Tibial artery (tissue), 4 donors: ENCODE results near the gene LRP11.
"Not testable (repeated sequence)": the region's sequence is repeated elsewhere in the genome, so short reads cannot be mapped to it uniquely, and the experiment has no call there.

Source experiments
- DNase-seq, 2 donors: peaks; one replicate each; pipeline ENCODE4 v3.0.0-alpha.2; 2019
- H3K27ac ChIP-seq, 2 donors: fragments of 200-600 bp; sonication (generic) in 1 of 2; 1 replicate in 1 of 2; 2 replicates in 1 of 2; pipeline ENCODE4 v1.5.1; 2018 to 2019; ENCODE audit warnings: mild to moderate bottlenecking in 1 of 2
- H3K27me3 ChIP-seq, 2 donors: fragments of 200-600 bp; sonication (generic) in 1 of 2; one replicate each; pipeline versions ENCODE4 v1.5.1 to v1.6.0; 2016 to 2019
- H3K36me3 ChIP-seq, 3 donors: fragments of 200-600 bp; sonication (generic) in 2 of 3; one replicate each; pipeline ENCODE4 v1.5.1; 2016 to 2019; ENCODE audit warnings: mild to moderate bottlenecking in 2 of 3
- H3K4me1 ChIP-seq, 4 donors: fragments of 200-600 bp; sonication (generic) in 2 of 4; 1 replicate in 3 of 4; 2 replicates in 1 of 4; pipeline ENCODE4 v1.5.1; 2016 to 2019
- H3K4me3 ChIP-seq, 2 donors: fragments of 200-600 bp; sonication (generic) in 1 of 2; 1 replicate in 1 of 2; 2 replicates in 1 of 2; pipeline ENCODE4 v1.5.1; 2018 to 2019; ENCODE audit warnings: mild to moderate bottlenecking in 2 of 2
- H3K9me3 ChIP-seq, 3 donors: fragments of 200-600 bp; sonication (generic) in 1 of 3; one replicate each; pipeline ENCODE4 v1.5.1; 2016 to 2019
- intact Hi-C: fragments of 100-400 bp; cut with DNase I; formaldehyde crosslinking; loops from one replicate; pipeline ENCODE4 v1.15.0; 2023; ENCODE audit warnings: low total_unique reads
- TF ChIP-seq, protein P1 (sequence below), 2 experiments: fragments of 200-600 bp in 1 of 2; fragments of 450-650 bp in 1 of 2; IDR thresholded peaks; one replicate each; pipeline ENCODE4 v1.5.1; 2017 to 2019; ENCODE audit warnings: antibody characterized with exemption in 2 of 2, mild to moderate bottlenecking in 1 of 2, moderate library complexity in 1 of 2

Gene LRP11

DNA sequence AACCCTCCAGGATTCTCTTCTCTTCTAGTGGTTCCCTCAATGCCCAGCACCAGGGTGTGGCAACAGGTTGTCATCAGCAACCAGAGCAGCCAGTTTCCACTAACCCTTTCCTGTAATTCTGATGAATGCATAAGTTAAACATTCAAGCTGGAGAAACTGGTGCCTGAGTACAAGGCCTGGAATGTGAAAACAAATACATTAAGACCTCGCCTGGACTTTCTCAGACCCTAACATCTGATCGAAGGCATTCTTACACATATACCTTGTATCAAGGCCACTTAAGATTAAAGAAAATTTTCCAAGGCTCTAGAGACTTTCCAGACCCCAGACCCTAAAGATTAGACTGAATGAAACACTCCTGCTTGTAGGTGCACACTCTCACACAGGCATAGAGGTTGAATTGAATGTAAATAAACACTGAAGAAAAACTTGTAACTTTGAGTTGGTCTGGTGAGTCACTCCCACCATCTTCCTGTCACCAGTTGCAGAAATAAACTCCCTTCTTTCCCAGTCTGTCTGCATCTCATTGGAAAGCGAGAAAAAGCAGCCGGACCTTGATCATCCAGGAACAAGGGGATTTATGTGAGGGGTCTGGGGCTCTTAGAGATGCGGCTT is 9.0 kb downstream of the LRP11 start:
- Histone ChIP-seq H3K36me3 (peaks cover 0 to 7% (median 0%) of the 10 kb centered on the region in 3 donors), H3K27ac (no peak overlapping the region), H3K9me3 (no peaks in the 10 kb centered on the region), H3K4me3 (no peak overlapping the region), H3K4me1 (peaks cover 0 to 18% (median 6%) of the 10 kb centered on the region in 4 donors), H3K27me3 (no peaks in the 10 kb centered on the region)
- TF ChIP-seq, protein P1, sequence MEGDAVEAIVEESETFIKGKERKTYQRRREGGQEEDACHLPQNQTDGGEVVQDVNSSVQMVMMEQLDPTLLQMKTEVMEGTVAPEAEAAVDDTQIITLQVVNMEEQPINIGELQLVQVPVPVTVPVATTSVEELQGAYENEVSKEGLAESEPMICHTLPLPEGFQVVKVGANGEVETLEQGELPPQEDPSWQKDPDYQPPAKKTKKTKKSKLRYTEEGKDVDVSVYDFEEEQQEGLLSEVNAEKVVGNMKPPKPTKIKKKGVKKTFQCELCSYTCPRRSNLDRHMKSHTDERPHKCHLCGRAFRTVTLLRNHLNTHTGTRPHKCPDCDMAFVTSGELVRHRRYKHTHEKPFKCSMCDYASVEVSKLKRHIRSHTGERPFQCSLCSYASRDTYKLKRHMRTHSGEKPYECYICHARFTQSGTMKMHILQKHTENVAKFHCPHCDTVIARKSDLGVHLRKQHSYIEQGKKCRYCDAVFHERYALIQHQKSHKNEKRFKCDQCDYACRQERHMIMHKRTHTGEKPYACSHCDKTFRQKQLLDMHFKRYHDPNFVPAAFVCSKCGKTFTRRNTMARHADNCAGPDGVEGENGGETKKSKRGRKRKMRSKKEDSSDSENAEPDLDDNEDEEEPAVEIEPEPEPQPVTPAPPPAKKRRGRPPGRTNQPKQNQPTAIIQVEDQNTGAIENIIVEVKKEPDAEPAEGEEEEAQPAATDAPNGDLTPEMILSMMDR (IDR thresholded peaks at IDR 0.05), result no peak
- no peak for DNase-seq
- intact Hi-C loops, result no loop called here

DNA sequence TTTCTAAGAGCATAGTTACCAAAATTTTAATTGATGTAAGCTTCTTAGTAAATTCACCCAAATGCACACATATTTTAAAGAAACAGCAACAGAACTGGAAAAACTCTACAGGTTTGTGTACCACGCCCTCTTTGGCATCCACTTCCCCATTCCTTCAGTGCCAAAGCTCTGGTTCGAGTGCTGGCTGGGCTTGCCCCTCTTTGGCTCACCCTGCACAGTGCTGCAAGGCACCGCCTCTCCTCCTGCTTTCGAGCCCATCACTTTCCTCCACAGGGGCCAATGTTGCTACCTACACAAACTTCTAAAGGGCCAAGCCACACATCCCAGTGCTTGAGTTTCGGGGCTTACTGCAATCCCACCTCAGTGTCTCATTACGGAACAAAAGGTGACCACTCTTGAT is 9.6 kb downstream of the LRP11 start:
- Histone ChIP-seq H3K4me3 (no peak overlapping the region), H3K36me3 (peaks cover 0 to 7% (median 0%) of the 10 kb centered on the region in 3 donors), H3K27me3 (no peaks in the 10 kb centered on the region), H3K9me3 (no peaks in the 10 kb centered on the region), H3K4me1 (peaks cover 0 to 12% (median 6%) of the 10 kb centered on the region in 4 donors), H3K27ac (no peak overlapping the region)
- intact Hi-C loops, result no loop called here
- TF ChIP-seq, protein P1 (IDR thresholded peaks at IDR 0.05), result no peak
- no peak for DNase-seq

DNA sequence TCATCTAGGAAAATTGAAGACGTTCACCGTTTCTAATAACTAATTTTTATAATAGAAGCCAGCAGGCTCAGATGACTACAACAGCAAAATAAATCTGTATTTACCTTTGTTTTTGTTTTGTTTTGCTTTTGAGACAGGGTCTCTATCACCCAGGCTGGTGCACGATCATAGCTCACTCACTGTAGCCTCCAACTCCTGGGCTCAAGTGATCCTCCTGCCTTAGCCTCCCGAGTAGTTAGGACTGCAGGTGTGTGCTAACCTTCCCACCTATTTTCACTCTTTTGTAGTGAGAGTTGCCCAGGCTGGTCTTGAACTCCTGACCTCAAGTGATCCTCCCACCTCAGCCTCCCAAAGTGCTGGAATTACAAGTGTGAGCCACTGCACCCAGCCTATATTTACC is 10.1 kb downstream of the LRP11 start:
- H3K27ac ChIP-seq, H3K27me3 ChIP-seq, H3K9me3 ChIP-seq, DNase-seq, intact Hi-C loops, H3K4me3 ChIP-seq, H3K36me3 ChIP-seq: not testable (repeated sequence)
- peaks cover 0 to 11% (median 4%) of the 10 kb centered on the region in 4 donors for H3K4me1 ChIP-seq

DNA sequence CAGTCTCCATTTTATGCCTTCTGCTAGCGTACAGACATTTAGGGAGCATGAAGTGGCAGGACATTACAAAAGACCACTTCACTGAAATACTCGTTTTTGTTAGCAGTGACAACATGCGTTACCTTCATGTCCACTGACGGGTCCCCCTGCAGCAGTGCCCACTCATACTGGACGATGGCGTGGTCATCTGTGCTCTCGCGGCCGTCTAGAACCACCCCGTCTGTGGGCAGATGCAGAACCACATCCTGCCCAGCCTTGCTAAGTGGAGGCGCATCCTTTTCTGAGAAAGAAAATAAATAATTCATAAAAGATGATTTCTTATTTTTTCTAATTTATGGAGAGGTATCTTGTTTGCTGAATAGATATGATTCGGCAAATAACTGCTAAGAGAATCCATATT is 11.3 kb downstream of the LRP11 start:
- TF ChIP-seq, protein P1 (IDR thresholded peaks at IDR 0.05), result no peak
- Histone ChIP-seq H3K27ac (no peak overlapping the region), H3K36me3 (peaks cover 0 to 7% (median 0%) of the 10 kb centered on the region in 3 donors), H3K4me1 (peaks cover 0 to 11% (median 4%) of the 10 kb centered on the region in 4 donors), H3K4me3 (no peak overlapping the region), H3K27me3 (no peaks in the 10 kb centered on the region), H3K9me3 (no peaks in the 10 kb centered on the region)
- intact Hi-C loops, result no loop called here
- DNase-seq, result no peak

DNA sequence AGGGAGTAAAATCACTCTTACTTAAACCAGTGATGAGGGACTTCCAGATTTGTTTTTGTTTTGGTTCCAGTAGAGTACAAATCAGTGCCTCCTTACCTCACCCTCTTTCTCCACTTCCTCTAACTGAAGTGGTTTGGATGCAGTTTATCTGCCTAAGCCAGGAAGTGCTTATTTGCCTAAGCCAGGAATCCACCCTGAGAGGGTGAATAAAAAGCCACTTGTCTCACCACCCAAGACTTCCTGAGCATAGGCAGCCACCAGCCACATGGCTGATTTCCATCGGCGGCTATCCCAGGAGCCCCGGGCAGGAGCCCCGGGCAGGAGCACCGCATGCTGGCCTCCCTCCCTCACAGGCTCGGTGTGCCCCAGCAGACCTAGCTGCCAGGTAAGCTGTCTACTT is 12.0 kb downstream of the LRP11 start:
- no peak overlapping the region for H3K4me3 ChIP-seq
- peaks cover 0 to 15% (median 8%) of the 10 kb centered on the region in 4 donors for H3K4me1 ChIP-seq
- no peaks in the 10 kb centered on the region for H3K27me3 ChIP-seq
- H3K27ac ChIP-seq, result no peak overlapping the region
- H3K9me3 ChIP-seq, result no peaks in the 10 kb centered on the region
- peaks cover 0 to 7% (median 0%) of the 10 kb centered on the region in 3 donors for H3K36me3 ChIP-seq
- TF ChIP-seq, protein P1 (IDR thresholded peaks at IDR 0.05), result no peak
- intact Hi-C loops, result no loop called here
- DNase-seq, result no peak

DNA sequence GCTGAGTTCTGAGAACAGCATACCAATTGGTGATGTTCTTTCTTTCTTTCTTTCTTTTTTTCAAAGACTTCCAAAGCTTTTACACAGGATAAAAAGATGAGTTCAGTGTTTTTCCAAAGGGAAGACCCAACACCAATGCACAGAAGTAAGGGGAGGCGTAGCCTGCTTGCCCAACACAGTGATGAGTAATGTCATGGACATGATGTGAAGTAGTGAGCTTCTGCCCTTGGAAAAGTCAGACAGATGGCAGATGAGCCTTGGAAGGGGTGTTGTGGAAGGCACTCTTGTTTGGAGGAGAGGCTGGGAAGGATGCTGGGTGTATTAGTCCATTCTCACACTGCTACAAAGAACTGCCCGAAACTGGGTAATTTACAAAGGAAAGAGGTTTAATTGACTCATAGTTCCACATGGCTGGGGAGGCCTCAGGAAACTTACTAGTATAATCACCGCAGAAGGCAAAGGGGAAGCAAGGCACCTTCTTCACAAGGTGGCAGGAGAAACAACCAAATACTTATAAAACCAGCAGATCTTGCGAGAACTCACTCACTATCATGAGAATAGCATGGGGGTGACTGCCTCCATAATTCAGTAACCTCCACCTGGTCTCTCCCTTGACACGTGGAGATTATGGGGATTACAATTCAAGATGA is 12.6 kb downstream of the LRP11 start:
- Histone ChIP-seq H3K4me1 (peaks cover 0 to 20% (median 14%) of the 10 kb centered on the region in 4 donors), H3K36me3 (peaks cover 0 to 7% (median 0%) of the 10 kb centered on the region in 3 donors), H3K9me3 (no peaks in the 10 kb centered on the region), H3K27me3 (no peaks in the 10 kb centered on the region), H3K27ac (no peak overlapping the region), H3K4me3 (no peak overlapping the region)
- DNase-seq, result no peak
- intact Hi-C loops, result no loop called here
- TF ChIP-seq, protein P1 (IDR thresholded peaks at IDR 0.05), result no peak

DNA sequence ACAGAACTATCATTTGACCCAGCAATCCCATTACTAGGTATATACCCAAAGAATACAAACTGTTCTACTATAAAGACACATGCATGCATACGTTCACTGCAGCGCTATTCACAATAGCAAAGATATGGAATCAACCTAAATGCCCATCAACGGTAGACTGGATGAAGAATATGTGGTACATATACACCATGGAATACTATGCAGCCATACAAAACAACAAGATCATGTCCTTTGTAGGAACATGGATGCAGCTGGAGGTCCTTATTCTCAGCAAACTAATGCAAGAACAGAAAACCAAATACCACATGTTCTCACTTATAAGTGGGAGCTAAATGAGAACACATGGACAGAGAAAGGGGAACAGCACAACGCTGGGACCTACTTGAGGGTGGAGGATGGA is 15.8 kb downstream of the LRP11 start:
- DNase-seq, H3K36me3 ChIP-seq, H3K27me3 ChIP-seq, intact Hi-C loops, H3K4me3 ChIP-seq, H3K27ac ChIP-seq, H3K9me3 ChIP-seq: not testable (repeated sequence)
- peaks cover 0 to 17% (median 16%) of the 10 kb centered on the region in 4 donors for H3K4me1 ChIP-seq
